HG02571 (cell line): ENCODE measurements around the gene KIF7.

Experiments used
- ATAC-seq: cut with Tn5 transposase; IDR thresholded peaks from one replicate; pipeline ENCODE4 v1.9.1; 2021; ENCODE audit warnings: mild to moderate bottlenecking, moderate library complexity; ENCODE audit not compliant: unreplicated experiment

Gene KIF7

DNA sequence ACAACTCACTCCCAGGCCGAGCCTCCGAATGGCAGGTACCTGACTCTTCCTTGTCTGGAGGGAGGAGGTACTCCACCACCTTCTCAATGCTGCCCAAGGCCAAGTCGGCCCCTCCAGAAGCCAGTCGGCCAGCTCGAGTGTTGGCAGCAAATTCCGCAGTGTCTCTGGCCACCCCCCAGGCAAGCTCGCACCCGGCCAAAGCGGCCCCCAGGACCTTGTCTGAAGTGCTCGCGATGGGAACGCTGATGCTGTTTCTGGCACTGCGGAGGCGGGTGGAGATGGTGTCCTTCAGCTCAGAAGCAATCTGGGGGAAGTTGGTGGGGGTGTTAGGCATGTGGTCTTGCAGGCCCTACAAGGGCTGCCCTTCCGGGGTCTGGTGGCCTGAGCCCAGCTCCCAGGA lies 14.7 kb upstream of the KIF7 start:
- no peak for ATAC-seq

DNA sequence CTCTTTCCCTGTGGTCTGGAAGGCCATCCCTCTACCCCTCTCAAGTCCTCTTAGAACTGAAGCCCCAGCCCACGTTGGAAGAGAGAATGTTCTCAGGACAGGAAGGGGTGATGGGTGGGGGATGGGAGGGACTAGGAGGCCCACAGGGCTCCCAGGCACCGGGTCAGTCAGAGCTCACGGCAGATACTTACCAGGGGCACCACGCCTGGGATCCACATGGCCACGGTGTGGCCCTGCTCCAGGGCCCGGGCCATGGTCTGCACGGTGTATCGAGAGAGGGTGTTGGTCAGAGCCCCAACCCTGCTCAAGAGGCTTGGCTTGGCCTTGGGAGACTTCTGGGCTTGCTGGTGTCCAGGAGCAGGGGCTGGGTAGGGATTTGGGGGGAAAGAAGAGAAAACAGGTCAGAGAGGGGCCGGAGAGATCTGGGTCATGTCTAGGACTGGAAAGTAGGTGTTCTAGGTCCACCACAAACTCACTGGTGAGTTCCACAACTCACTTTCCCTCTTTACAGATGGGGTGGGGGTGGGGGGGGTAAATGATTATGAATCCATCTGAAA lies 14.1 kb upstream of the KIF7 start:
- ATAC-seq: no peak

- no peak for ATAC-seq
These were observed 12.9 kb upstream of the KIF7 start for GRCh38 chr15:89668171-89668570.

- ATAC-seq: no peak
These were observed 12.4 kb upstream of the KIF7 start for GRCh38 chr15:89667706-89667960.

GRCh38 chr15:89666858-89667705 lies 11.8 kb upstream of the KIF7 start:
- ATAC-seq: no peak

DNA sequence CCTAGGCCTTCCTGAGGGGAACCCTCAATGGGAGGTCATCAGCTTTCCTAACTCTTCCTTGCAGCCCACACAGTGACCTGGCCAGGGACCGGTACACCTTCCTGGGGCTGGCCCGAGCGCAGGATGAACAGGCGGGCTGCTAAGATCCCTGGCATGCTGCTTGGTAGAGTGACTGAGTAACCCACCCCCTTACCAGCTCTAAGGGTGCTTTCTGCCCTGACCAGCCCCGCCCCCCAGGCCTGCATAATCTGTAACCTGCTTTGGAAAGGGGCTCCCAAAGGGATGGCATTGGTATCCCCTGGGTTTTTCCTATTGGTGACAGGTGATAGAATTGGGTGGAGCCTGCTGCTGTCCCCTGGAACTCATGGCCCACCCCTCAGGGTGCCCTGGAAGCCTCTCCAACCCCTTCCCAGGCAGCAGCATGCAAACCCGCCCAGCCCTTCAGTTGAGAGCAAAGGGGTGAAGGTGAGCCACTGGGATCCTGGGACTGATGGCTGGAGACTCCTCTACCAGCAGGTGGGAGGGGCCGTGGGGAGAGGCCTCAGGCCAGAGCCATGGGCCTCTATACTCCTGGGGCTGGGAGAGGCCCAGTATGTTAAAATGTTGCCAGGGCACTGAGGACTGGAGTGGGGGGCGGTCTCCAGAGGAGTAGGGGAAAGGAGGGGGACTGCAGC lies 11.1 kb upstream of the KIF7 start:
- no peak for ATAC-seq

DNA sequence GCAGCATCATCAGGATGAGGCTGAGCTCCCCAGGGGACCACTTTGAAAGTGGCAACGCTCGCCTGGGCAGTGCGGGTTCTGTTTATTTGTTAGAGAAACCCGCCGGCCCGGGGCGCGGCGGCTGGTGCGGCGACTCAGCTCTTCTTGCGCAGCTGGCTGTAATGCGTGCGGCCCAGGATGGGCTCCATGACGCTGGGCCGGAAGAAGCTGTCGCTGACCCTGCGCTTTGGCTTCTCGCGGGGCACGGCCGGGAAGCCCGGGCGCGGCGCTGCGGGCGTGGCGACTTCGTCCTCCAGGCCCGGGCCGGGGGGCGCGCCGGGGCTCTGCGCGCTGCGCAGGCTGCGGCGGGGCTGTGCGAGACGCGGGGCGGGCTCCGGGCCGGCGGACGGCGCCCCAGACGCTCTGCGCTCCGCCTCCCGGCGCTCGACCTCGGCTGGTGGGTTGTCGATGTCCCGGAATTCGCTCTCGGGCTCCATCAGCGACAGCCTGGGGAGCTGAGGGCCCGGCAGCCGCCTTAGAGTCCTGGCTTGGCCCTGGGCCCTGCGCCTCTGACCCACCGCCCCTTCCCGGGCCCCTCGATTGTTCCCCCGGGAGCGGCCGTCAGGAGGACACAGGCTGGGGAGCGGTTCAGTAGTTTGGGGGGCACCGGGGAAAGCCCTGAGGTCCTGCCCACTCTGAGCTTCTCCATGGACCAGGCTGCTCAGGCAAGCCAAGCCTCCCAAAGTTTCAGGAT lies 10.3 kb upstream of the KIF7 start:
- ATAC-seq: no peak

DNA sequence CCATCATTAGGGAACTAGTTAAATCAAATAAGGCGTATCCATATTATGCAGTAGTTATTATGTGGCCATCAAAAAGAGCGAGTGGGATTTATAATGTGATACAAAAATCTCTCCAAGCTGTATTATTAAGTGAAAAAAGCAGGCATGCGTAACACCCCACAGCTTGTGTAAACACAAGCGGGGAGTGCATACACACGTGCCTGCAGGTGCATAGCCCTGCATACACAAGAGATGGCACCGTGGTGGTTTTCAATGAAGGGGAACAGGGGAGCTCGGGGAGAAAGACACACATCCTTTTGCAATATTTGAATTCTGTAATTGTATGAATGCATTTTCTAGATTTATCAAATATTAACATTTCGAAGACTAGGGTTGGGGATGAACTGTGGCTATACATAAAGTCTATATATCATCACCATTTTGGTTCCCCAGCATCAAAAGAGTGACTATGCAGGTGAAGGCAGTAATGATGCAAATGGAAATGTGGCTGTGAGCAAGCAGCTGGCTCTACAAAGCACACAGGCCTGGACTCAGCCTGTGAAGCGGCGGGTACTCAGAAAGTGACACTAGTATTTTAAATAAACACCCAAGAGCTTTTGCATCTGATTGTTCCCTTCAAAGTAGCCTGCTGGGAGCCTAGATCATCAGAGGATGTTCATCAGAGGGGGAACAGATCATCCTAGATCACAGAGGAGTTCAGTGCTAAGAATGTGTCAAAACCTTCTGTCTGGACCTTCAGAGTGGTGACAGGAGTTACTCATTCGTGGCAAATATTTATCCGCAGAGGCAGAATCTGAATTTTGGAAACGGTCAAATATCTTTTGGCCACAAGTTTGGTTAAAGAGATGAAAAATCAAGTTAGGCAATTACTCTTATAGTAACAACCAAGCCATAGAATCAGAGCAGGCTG lies 9.4 kb upstream of the KIF7 start:
- no peak for ATAC-seq

DNA sequence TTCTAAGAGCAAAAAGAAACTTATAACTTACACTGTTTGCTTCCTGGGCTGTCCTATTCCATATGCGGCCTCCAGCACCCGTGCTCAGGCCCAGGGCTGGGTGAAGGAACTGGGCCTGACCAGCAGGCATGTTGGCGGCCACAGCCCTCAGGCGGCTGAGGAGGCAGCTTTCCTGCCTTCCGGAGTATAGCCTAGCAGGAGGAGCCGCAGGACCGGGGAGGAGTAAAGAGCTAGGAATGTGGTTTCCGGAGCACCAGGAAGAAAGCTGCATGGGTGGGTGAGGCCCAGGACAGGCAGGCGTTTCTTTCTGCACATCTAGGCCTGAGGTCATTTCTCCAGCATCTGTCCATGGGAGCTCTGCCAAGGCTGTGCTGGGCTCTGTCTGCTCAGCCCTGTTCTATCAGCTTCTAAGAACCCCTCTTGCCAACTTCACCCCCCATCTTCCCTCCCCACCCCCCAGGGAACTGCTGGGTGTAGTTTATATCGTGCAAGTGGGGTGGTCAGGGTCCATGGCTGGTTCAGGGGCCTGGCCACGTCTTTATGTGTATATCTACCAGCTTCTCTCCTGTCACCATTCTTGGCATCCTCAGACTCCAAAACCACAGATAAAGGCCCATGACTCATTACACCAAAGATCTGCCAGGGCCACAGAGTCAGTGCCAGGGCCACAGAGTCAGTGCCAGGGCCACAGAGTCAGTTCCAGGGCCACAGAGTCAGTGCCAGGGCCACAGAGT lies 7.8 kb upstream of the KIF7 start:
- ATAC-seq: no peak

- no peak for ATAC-seq
These were observed 5.3 kb upstream of the KIF7 start for GRCh38 chr15:89660556-89660955.

DNA sequence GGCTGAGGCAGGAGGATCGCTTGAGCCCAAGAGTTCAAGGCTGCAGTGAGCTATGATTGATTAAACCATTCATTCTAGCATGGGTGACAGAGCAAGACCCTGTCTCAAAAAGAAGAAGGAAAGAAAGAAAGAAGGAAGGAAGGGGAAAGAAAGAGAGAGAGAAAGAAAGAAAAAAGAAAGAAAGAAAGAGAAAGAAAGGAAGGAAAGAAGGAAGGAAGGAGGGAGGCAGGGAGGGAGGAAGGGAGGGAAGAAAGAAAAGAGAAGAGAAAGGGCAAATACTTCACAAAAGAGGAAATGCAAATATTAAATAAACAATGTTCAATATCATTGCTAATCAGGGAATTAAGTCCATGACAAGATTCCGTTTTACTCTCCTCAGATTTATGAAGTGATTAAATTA lies 4.0 kb upstream of the KIF7 start:
- ATAC-seq: no peak

GRCh38 chr15:89657686-89658200 lies 2.5 kb upstream of the KIF7 start:
- no peak for ATAC-seq

GRCh38 chr15:89656116-89656815 lies 999 bp upstream of the KIF7 start:
- no peak for ATAC-seq

DNA sequence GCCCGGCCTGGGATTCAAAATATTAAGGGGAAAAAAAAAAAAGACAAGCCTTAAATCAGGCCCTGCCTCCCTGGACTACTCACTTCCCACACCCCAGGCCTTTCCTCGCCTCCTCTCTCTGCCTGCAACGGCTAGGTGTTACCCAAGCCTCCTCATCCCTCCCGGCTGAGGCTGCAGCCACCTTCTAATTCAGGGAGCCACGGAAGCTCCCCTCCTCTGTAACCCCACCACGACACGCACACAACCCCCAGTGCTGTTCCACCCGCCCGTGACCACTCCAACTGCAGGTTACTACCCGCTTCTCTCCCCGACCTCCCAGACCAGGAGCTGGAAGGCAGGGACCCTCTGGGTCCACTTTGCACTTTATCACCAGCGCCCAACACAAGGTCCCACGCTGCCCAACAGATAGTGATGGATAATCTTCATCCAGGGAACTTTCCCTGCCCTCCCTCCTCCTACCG lies 936 bp downstream of the KIF7 start:
- ATAC-seq: no peak

DNA sequence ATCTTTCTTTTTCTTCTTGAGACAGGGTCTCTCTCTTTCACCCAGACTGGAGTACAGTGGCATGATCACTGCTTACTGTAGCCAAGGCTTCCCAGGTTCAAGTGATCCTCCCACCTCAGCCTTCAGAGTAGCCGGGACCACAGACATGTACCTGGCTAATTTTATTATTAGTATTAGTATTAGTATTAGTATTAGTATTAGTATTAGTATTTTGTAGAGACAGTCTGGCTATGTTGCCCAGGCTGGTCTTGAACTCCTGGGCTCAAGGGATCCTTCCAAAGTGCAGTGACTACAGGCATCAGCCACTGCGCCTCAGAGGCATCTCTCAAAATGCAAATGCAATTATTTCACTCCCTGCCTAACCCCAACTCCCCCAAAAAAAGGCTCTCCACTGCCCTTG lies 1.7 kb downstream of the KIF7 start:
- ATAC-seq: no peak

- no peak for ATAC-seq
These were observed 2.6 kb downstream of the KIF7 start for GRCh38 chr15:89652666-89653065.

GRCh38 chr15:89652131-89652530 lies 3.1 kb downstream of the KIF7 start:
- ATAC-seq: no peak

DNA sequence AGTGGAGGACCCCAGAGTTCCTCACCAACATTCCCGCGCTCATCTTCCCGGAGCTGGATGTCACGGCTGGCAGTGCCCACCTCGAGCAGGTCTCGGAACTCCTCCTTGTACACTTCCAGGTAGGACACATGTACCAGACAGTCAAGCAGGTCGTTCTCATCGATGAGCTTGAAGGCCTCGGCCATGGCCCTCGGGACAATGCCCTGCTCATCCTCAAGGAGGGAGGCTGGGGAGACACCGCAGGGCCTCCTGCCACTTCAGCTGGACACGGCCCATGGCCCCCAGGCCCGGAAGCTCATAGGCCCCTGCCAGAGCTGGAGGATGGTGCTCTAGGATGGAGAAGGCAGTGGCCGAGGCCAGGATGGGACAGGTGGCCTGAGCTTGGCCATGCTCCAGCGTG lies 5.6 kb downstream of the KIF7 start:
- no peak for ATAC-seq

- ATAC-seq: no peak
These were observed 6.1 kb downstream of the KIF7 start for GRCh38 chr15:89649013-89649625.
